Measurements from ENCODE around the gene PRM2.

- TF ChIP-seq YY1 (IDR thresholded peaks at IDR 0.05; ENCODE audit: insufficient read depth, insufficient read length): no peak
- TF ChIP-seq ZNF274 (IDR thresholded peaks at IDR 0.05; ENCODE audit: low read depth, low read length): no peak
- TF ChIP-seq SUZ12 (IDR thresholded peaks at IDR 0.05; ENCODE audit: extremely low read depth, insufficient read depth, insufficient read length): no peak
These were observed 3.2 kb downstream of the PRM2 start, which contains the start of gene PRM3 for GRCh38 chr16:11272921-11273720.
